ENCODE measurements around the gene IL2RA.
"Not testable (repeated sequence)": the region's sequence is repeated elsewhere in the genome, so short reads cannot be mapped to it uniquely, and the experiment has no call there.

IL2RA gene

DNA sequence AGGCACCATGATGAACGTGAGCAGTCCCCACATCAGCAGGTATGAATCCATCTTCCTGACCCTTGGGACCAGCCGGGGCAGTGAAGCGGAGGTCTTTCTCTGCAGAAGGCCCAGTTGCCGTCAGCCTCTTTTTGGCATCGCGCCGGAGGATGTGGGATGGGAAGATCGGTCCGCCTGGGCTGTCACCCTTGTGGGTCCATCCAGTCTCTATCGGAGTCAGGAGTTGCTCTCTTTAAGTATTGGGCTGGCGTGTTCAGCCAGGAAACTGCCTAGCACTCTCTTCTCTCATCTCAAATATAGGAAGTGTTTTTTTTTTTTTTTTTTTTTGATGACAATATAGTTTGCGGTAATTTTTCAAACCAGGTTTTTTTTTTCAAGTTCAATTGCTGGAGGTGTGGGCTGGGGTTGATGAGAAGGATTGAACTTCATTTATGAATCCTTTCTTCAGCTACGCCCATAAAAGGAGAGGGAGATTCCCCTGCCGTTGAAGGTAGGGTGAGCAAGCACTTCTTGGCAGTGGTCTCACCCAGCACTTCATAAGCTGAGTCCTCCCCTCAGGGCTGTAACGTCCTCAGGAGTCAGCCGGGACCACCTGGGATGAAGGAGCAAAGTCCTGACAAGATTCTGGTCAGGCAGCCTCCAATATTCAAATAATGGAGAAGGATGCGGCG is at the start of gene IL2RA:
TSS of gene IL2RA (minus strand) at position 267 of the 671 bp plus-strand sequence. CDS start at position 51, 216 bp downstream.
- in situ Hi-C loops (cut with MboI; ENCODE audit: low sequenced_read_pairs, unreplicated experiment), result no loop called here
- DNase-seq (ENCODE audit: low spot score), result no peak
- TF ChIP-seq, protein P1, sequence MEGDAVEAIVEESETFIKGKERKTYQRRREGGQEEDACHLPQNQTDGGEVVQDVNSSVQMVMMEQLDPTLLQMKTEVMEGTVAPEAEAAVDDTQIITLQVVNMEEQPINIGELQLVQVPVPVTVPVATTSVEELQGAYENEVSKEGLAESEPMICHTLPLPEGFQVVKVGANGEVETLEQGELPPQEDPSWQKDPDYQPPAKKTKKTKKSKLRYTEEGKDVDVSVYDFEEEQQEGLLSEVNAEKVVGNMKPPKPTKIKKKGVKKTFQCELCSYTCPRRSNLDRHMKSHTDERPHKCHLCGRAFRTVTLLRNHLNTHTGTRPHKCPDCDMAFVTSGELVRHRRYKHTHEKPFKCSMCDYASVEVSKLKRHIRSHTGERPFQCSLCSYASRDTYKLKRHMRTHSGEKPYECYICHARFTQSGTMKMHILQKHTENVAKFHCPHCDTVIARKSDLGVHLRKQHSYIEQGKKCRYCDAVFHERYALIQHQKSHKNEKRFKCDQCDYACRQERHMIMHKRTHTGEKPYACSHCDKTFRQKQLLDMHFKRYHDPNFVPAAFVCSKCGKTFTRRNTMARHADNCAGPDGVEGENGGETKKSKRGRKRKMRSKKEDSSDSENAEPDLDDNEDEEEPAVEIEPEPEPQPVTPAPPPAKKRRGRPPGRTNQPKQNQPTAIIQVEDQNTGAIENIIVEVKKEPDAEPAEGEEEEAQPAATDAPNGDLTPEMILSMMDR (IDR thresholded peaks at IDR 0.05; ENCODE audit: borderline replicate concordance, control extremely low read depth, extremely low read depth, insufficient read depth, missing control alignments), result no peak

DNA sequence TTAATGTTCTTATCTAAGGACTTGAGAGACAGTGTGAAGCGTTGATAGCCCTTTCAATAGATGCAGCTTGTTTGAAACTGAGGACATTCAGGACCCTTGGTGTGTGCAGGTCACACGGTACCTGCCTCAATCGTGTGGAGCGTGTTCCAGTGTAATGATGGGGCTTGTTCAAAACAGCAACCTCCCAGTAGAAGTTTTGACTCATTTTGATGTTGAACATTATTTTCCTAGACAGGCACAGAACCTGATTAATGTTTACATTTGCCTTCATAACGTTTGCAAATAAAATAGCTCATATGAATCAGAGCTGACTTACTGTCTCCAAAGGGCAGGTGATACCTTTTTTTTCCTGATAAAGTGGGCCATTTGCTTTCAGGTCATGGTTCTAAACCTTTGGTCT is 48.0 kb upstream of the IL2RA start:
- in situ Hi-C loops (cut with MboI; ENCODE audit: low sequenced_read_pairs, unreplicated experiment), result loop anchor here (5.0 kb wide), 2 partner anchors 42 to 292 kb away; no protein-coding TSS in a partner anchor
- no peak for DNase-seq (ENCODE audit: low spot score)
- TF ChIP-seq, protein P1 (IDR thresholded peaks at IDR 0.05; ENCODE audit: borderline replicate concordance, control extremely low read depth, extremely low read depth, insufficient read depth, missing control alignments), result no peak

DNA sequence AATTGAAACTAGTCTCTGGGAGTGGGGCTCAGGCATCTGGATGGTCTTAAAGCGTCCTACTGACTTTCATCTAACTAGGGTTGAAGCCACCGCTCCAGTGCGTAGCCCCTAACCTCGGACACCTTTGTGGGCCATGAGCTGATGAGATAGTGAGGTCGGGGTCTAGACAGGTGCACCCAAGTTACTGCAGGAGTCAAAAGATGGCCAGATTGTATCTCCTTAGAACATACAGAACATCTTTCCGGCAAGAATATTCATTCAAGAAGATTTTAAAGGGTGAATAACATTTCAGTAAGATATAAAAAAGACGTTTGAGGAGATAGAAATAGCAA is 47.2 kb upstream of the IL2RA start:
- no peak for DNase-seq (ENCODE audit: low spot score)
- in situ Hi-C loops (cut with MboI; ENCODE audit: low sequenced_read_pairs, unreplicated experiment), result no loop called here
- TF ChIP-seq, protein P1 (IDR thresholded peaks at IDR 0.05; ENCODE audit: borderline replicate concordance, control extremely low read depth, extremely low read depth, insufficient read depth, missing control alignments), result no peak

DNA sequence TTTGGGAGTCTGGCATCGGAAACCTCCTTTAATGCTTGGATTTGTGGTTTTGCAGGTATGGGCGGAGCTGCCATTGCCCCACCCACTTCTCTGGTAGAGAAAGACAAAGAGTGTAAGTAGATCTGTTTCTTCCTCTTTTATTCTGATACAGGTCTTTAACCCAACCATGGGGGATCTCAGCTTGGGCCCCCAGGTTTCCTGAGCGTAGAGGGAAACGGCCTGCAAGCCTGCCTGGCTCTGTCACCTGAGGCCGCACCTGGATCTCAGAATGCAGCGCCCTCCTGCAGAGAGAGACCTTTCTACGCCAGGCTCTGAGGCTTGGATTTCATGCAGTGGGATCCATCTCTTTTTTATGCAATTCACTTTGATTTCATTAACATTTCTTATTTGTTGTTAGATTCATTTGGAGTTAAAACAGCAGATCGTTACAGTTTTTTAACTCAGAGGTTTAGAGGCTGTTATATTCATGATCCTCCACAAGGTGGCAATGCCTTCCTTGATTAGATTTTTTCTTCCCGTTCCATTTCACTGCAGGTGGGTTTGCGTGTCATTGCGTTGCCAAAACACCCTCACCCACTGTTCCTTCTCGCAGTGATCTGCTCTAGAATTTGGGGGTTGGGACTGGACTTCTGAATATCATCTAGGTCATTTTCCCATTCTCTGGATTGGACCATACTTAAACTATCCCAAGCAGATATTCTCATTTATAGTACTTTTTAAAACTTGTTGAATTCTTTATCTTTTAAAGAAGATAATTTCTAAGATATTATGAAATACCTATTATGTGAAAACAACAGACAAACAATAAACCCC is 46.7 kb upstream of the IL2RA start:
- in situ Hi-C loops (cut with MboI; ENCODE audit: low sequenced_read_pairs, unreplicated experiment), result no loop called here
- DNase-seq (ENCODE audit: low spot score), result peak; percentile 64
- TF ChIP-seq, protein P1 (IDR thresholded peaks at IDR 0.05; ENCODE audit: borderline replicate concordance, control extremely low read depth, extremely low read depth, insufficient read depth, missing control alignments), result peak; percentile 40

DNA sequence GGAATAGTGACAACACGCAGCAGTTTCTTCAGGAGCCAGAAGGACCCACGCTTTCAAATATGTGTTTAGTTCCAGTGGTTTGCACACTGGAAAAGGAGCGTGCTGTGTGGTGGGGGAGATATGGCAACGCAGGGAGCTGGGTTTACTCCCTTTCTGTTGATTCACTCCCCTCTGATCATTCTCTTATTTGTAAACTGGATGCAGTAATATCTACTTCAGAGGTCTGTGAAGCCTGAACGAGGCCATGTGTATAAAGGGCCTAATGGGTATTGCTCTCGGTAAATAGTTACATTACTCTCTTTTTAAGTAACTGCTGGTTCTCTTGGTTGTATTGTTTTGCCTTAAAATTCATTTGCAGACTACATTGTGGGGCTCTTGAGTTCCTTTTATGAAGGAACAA is 45.9 kb upstream of the IL2RA start:
- DNase-seq (ENCODE audit: low spot score), result no peak
- TF ChIP-seq, protein P1 (IDR thresholded peaks at IDR 0.05; ENCODE audit: borderline replicate concordance, control extremely low read depth, extremely low read depth, insufficient read depth, missing control alignments), result no peak
- in situ Hi-C loops (cut with MboI; ENCODE audit: low sequenced_read_pairs, unreplicated experiment), result no loop called here

DNA sequence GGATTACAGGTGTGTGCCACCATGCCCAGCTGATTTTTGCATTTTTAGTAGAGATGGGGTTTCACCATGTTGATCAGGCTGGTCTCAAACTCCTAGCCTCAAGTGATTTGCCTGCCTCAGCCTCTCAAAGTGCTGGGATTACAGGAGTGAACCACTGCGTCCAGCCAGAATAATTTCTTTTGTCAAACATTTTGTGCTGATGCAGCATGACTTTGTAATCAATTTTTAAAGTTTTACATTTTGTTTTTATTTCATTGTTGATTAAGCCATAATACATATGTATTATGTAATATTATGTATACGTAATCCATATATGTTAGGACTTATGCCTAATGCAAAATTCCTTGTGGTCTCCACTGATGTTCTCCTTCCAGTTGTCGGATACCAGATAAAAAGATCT is 45.4 kb upstream of the IL2RA start:
- DNase-seq (ENCODE audit: low spot score); in situ Hi-C loops (cut with MboI; ENCODE audit: low sequenced_read_pairs, unreplicated experiment): not testable (repeated sequence)

DNA sequence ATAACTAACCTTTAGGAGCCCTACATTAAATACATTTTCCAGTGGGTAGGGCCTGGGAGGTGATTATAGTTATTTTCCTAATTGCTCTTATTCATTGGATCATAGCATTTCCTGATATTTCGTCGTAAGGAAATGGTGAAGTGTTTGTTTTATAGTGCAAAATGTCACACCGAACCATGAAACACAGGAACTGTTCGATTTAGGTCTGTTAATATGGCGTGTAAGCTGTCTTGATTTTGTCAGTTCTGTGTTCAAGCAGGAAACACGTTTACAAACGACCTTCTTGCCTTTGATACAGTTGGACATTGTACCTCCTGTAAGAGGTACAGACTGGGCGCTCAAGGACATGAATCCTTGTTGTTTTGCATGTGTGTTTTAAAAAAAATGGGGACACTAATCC is 41.4 kb upstream of the IL2RA start:
- no peak for DNase-seq (ENCODE audit: low spot score)
- in situ Hi-C loops (cut with MboI; ENCODE audit: low sequenced_read_pairs, unreplicated experiment), result no loop called here
- TF ChIP-seq, protein P1 (IDR thresholded peaks at IDR 0.05; ENCODE audit: borderline replicate concordance, control extremely low read depth, extremely low read depth, insufficient read depth, missing control alignments), result no peak

All from GM13976 (cell line).